Amygdala (tissue), 56 donors: ENCODE measurements around the gene RBKS.

ENCODE experiments used
- DNase-seq, 56 donors: peaks; one replicate each; lab custom pipeline; 2025; lab: John Stamatoyannopoulos, UW

RBKS gene

GRCh38 chr2:27890146-27890923, at the start of gene RBKS, which contains the start of gene BABAM2:
RBKS (minus strand) TSS chr2:27890387; CDS start chr2:27890345, 42 bp downstream.
BABAM2 (plus strand) TSS chr2:27890729; CDS start chr2:27894557, 3,828 bp downstream.
- peak in 55 of 56 donors; percentile 4 to 90 (median 74) for DNase-seq

GRCh38 chr2:27935026-27935425, 44.8 kb upstream of the RBKS start:
- DNase-seq = no peak

GRCh38 chr2:27932396-27932795, 42.2 kb upstream of the RBKS start:
- no peak for DNase-seq

- no peak for DNase-seq
Measured at GRCh38 chr2:27931361-27931950, 41.3 kb upstream of the RBKS start.

GRCh38 chr2:27929916-27930486, 39.8 kb upstream of the RBKS start:
- DNase-seq = no peak

- DNase-seq = no peak
Measured at GRCh38 chr2:27925766-27926472, 35.7 kb upstream of the RBKS start.

- no peak for DNase-seq
Measured at GRCh38 chr2:27922842-27923241, 32.7 kb upstream of the RBKS start.

GRCh38 chr2:27921880-27922547, 31.8 kb upstream of the RBKS start:
- DNase-seq = no peak

GRCh38 chr2:27921424-27921823, 31.2 kb upstream of the RBKS start:
- DNase-seq = no peak

- no peak for DNase-seq
Measured at GRCh38 chr2:27920148-27920885, 30.1 kb upstream of the RBKS start.

GRCh38 chr2:27916293-27916995, 26.3 kb upstream of the RBKS start:
- no peak for DNase-seq

GRCh38 chr2:27915874-27916273, 25.7 kb upstream of the RBKS start:
- DNase-seq = no peak

- no peak for DNase-seq
Measured at GRCh38 chr2:27915191-27915590, 25.0 kb upstream of the RBKS start.

GRCh38 chr2:27914805-27915175, 24.6 kb upstream of the RBKS start:
- no peak for DNase-seq

- no peak for DNase-seq
Measured at GRCh38 chr2:27914041-27914804, 24.0 kb upstream of the RBKS start.

GRCh38 chr2:27912512-27912911, 22.3 kb upstream of the RBKS start:
- no peak for DNase-seq

- DNase-seq = no peak
Measured at GRCh38 chr2:27911458-27912210, 21.4 kb upstream of the RBKS start.

- DNase-seq = no peak
Measured at GRCh38 chr2:27909901-27910300, 19.7 kb upstream of the RBKS start.
